Esophagus (tissue), 2 donors: ENCODE results near the gene REPIN1. TPM values are rescaled to one million over a fixed set of nuclear protein-coding genes. Genes with fewer than 3 reads are reported as not detected.

Experiments used
- H3K27ac ChIP-seq, 2 donors: one replicate each; pipeline ENCODE4 v1.5.1; 2013; ENCODE audit warnings: low read depth in 2 of 2, mild to moderate bottlenecking in 2 of 2, inconsistent platforms in 1 of 2, low read length in 1 of 2, moderate library complexity in 1 of 2
- H3K27me3 ChIP-seq, 2 donors: one replicate each; pipeline ENCODE4 v1.6.1; 2013; ENCODE audit warnings: low read length in 2 of 2, control low read depth in 1 of 2, mild to moderate bottlenecking in 1 of 2; ENCODE audit not compliant: insufficient read depth in 2 of 2, control insufficient read depth in 1 of 2
- H3K36me3 ChIP-seq, 2 donors: one replicate each; pipeline ENCODE4 v1.6.1; 2013; ENCODE audit warnings: low read length in 1 of 2; ENCODE audit not compliant: control insufficient read depth in 2 of 2, insufficient read depth in 2 of 2
- H3K4me1 ChIP-seq, 2 donors: one replicate each; pipeline ENCODE4 v1.6.1; 2013; ENCODE audit warnings: low read length in 1 of 2; ENCODE audit not compliant: control insufficient read depth in 2 of 2, insufficient read depth in 2 of 2
- H3K4me3 ChIP-seq, 2 donors: one replicate each; pipeline ENCODE4 v1.5.1; 2013; ENCODE audit warnings: low read length in 2 of 2, mild to moderate bottlenecking in 2 of 2, low read depth in 1 of 2, moderate library complexity in 1 of 2
- H3K9me3 ChIP-seq, 2 donors: one replicate each; pipeline ENCODE4 v1.6.1; 2013; ENCODE audit warnings: mild to moderate bottlenecking in 2 of 2, low read depth in 1 of 2, low read length in 1 of 2, moderate library complexity in 1 of 2; ENCODE audit not compliant: control insufficient read depth in 2 of 2, insufficient read depth in 1 of 2
- WGBS, 2 donors: extraction: QIAGEN DNeasy Blood & Tissue Kit; methylation state at CpG; one replicate each; pipeline ENCODE4 v1.1.7; 2013; 5-methylcytosine and 5-hydroxymethylcytosine counted together
- polyA plus RNA-seq, 2 donors: library from polyadenylated mRNA; stranded (reverse); fragments of 200-250 nt; gene quantifications; one replicate each; pipeline ENCODE4 v1.2.3, GENCODE V29; 2013
- donor health status: healthy with polysubstance abuse.
- donor health status: Bipolar disorder and iron deficiency.

Gene REPIN1
- polyA plus RNA-seq, 2 donors: 22.7 to 32.6 TPM

GRCh38 chr7:150358433-150358832, 10.2 kb upstream of the REPIN1 start:
- Histone ChIP-seq H3K9me3 (no peaks in the 10 kb centered on the region), H3K4me3 (no peak overlapping the region), H3K27ac (no peak overlapping the region), H3K36me3 (no peaks in the 10 kb centered on the region), H3K4me1 (no peaks in the 10 kb centered on the region), H3K27me3 (no peaks in the 10 kb centered on the region)
- WGBS, 2 donors: 96% methylated on average over 4 of the region's 4 CpGs

- H3K9me3 ChIP-seq: no peaks in the 10 kb centered on the region
- no peaks in the 10 kb centered on the region for H3K36me3 ChIP-seq
- no peaks in the 10 kb centered on the region for H3K4me1 ChIP-seq
- 77 to 88% methylated on average over 4 of the region's 4 CpGs for WGBS, 2 donors
- no peak overlapping the region for H3K27ac ChIP-seq
- H3K27me3 ChIP-seq: no peaks in the 10 kb centered on the region
- H3K4me3 ChIP-seq: no peak overlapping the region
Observed at GRCh38 chr7:150358988-150359621, 9.5 kb upstream of the REPIN1 start.

- no peaks in the 10 kb centered on the region for H3K9me3 ChIP-seq
- WGBS, 2 donors: 98% methylated on average over 2 of the region's 2 CpGs
Observed at GRCh38 chr7:150359622-150360362, 8.8 kb upstream of the REPIN1 start.

GRCh38 chr7:150360363-150361058, 8.1 kb upstream of the REPIN1 start:
- Histone ChIP-seq H3K9me3 (no peaks in the 10 kb centered on the region), H3K36me3 (no peaks in the 10 kb centered on the region), H3K27me3 (no peaks in the 10 kb centered on the region), H3K27ac (no peak overlapping the region), H3K4me3 (no peak overlapping the region), H3K4me1 (no peaks in the 10 kb centered on the region)
- 75 to 78% methylated on average over 5 of the region's 5 CpGs for WGBS, 2 donors

More at GRCh38 chr7:150359622-150360362, 8.8 kb upstream of the REPIN1 start:
- Histone ChIP-seq H3K4me1 (no peaks in the 10 kb centered on the region), H3K27ac (no peak overlapping the region), H3K27me3 (no peaks in the 10 kb centered on the region), H3K36me3 (no peaks in the 10 kb centered on the region), H3K4me3 (no peak overlapping the region)

DNA sequence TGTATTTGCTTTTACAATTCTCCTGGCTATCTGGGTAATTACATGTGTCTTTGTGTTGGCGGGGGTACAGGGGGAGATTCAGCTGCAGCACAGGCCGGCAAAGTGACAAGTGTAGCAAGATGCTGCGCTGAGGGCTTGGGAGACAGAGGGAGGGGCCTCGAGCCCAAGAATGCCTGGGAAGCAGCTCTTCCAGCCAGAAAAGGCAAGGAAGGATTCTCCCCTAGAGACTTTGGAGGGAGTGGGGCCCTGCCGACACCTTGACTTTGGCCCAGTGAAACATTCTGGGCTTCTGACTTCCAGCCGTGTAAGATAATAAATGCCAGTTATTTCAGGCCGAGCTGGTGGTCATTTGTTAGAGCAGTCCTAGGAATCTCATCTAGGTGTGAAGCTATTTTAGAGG, 7.2 kb upstream of the REPIN1 start:
- Histone ChIP-seq H3K9me3 (no peaks in the 10 kb centered on the region), H3K4me1 (no peaks in the 10 kb centered on the region), H3K27ac (no peak overlapping the region), H3K4me3 (no peak overlapping the region), H3K27me3 (no peaks in the 10 kb centered on the region), H3K36me3 (no peaks in the 10 kb centered on the region)
- 70 to 72% methylated on average over 7 of the region's 7 CpGs for WGBS, 2 donors

DNA sequence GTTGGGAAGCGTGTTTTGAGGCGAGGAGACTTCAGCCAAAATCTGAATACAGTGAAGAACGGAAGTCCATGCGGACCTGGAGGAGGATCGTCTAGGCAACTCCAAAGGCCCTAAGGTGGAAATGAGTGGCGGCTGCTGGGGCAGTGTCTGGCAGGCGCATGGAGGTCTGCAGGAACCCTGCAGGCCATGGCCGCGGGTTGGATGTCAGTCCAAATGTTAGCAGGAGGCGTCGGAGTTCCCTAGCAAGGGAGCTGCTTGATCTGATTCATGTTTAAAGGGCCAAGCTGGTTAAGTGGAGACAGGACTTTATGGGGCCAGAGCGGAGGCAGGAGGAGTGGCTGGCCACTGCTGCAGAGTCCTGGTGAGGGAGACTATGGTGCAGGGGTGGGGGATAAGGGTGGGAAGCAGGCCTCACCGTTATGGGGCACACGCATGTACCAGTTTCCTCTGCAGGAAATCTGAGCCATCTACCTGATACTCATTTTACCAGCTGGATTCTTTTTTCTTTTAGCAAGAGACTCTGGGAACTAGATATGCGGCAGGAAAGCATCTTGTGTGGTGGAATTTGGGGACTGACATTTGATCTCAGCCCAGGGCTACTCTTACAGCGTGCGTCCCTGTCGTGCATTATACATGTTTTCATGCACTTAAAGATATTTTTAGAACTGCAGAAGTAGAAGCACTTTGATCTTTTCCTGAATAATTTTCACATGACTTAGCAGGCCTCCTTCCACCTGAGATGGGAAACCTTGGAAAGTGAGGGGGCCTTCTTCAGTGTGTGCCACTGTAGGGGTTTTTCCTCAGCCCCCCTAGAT, 6.6 kb upstream of the REPIN1 start:
- no peak overlapping the region for H3K4me3 ChIP-seq
- WGBS, 2 donors: 83 to 87% methylated on average over 18 of the region's 18 CpGs
- H3K27me3 ChIP-seq: no peaks in the 10 kb centered on the region
- no peaks in the 10 kb centered on the region for H3K36me3 ChIP-seq
- no peaks in the 10 kb centered on the region for H3K4me1 ChIP-seq
- no peak overlapping the region for H3K27ac ChIP-seq
- no peaks in the 10 kb centered on the region for H3K9me3 ChIP-seq

DNA sequence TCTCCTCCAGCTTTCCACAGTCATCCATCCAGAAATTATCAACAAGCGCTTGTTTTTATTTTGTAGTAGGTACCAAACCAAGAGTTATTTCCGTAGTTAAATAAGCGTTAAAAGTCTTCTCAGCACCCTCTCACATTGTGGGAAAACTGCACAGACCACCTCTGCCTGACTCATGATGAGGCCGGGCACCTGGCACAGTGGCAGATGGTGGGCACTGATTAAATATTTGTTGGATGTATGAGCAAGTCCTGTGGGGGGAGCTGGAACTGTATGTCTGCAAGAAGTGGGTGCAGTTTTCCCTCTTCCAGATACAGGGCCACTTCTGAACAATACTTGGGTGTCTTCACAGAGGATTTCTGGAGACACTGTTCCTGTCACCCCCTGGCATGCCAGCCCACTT, 5.3 kb upstream of the REPIN1 start:
- Histone ChIP-seq H3K9me3 (no peaks in the 10 kb centered on the region), H3K27ac (no peak overlapping the region), H3K27me3 (no peaks in the 10 kb centered on the region), H3K4me3 (no peak overlapping the region), H3K4me1 (no peaks in the 10 kb centered on the region), H3K36me3 (no peaks in the 10 kb centered on the region)
- WGBS, 2 donors: 91 to 95% methylated on average over 4 of the region's 4 CpGs

DNA sequence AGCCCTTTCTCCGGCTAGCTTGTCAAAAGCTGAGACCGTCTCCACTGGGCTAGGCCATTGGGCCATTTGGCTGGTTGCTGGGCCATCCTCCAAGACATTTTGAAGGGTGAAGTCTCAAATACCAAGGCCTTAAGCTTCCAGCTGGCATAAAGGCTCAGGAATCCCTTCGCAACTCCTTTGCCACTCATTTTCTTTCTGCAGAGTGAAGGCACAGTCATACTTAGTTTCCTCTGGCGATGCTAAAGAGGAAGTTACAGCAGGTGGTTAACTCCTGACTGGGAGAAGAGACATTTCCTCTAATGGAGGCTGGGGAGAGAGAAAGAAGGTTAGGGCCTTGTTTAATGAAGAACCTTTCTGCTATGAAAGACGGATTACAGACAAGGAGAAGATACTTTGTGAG, 4.8 kb upstream of the REPIN1 start:
- no peak overlapping the region for H3K27ac ChIP-seq
- H3K36me3 ChIP-seq: no peaks in the 10 kb centered on the region
- no peaks in the 10 kb centered on the region for H3K9me3 ChIP-seq
- H3K4me3 ChIP-seq: no peak overlapping the region
- no peaks in the 10 kb centered on the region for H3K4me1 ChIP-seq
- no peaks in the 10 kb centered on the region for H3K27me3 ChIP-seq
- WGBS, 2 donors: 83 to 85% methylated on average over 5 of the region's 5 CpGs

DNA sequence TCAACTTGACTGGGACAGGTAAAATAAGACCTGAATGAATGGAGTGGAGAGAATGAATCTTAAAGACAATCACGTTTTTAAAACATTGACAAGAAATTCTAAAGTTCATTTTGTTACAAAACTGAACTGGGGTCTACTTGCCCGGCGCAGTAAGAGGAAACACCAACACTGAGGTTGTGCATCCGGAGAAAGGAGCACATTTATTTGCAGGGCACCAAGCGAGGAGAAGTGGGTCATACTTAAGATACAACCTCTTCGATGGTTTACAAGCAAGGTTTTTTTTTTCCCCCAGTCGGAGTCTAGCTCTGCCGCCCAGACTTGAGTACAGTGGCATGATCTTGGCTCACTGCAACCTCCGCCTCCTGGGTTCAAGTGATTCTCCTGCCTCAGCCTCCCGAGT, 3.4 kb upstream of the REPIN1 start:
- H3K27me3 ChIP-seq: no peaks in the 10 kb centered on the region
- H3K36me3 ChIP-seq: no peaks in the 10 kb centered on the region
- H3K4me1 ChIP-seq: peaks cover 3 to 8% of the 10 kb centered on the region in 2 donors
- no peaks in the 10 kb centered on the region for H3K9me3 ChIP-seq
- H3K4me3 ChIP-seq: no peak overlapping the region
- H3K27ac ChIP-seq: no peak overlapping the region
- WGBS, 2 donors: 89 to 92% methylated on average over 10 of the region's 10 CpGs
